ENCODE data around the gene CD59. TPM values are rescaled to one million over a fixed set of nuclear protein-coding genes. Genes with fewer than 3 reads are reported as not detected.

The CD59 gene
- total RNA-seq, 1 experiment from 2014 or later, result 170 TPM

DNA sequence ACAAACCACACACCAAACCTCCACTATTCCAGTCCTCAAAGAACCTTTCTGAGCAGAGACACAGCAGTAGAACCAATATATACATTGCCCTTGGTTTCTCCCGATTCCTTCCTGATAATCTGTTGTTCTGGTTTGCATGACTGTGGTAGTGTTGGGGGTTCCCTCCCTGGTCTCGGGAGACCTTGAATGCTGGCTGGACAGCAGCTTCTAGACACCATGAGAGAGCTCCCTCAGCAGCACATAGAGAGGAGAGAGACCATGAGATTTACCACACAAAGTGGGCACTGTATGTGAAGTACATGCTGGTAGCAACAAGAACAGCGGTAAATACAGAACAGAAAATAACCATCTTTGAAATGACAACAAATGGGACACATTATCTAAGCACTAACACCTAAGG lies 38.2 kb downstream of the CD59 start:
- DNase-seq, result no peak
- Histone ChIP-seq H3K9me2 (replicated peaks; ENCODE audit: low read length) (no peaks in the 10 kb centered on the region), H3K4me1 (ENCODE audit: insufficient read depth, low read length) (peaks cover 48% of the 10 kb centered on the region), H3K4me2 (ENCODE audit: low read length) (no peak overlapping the region), H4K20me1 (ENCODE audit: low read length) (no peaks in the 10 kb centered on the region), H3K9ac (ENCODE audit: low read length) (no peak overlapping the region), H3K36me3 (ENCODE audit: low read depth, low read length) (no peaks in the 10 kb centered on the region), H3K27ac (ENCODE audit: low read length) (no peak overlapping the region), H3F3A (ENCODE audit: low read length, unreplicated experiment) (peaks cover 6% of the 10 kb centered on the region), H3K4me3 (ENCODE audit: low read length) (no peak overlapping the region), H3K79me2 (ENCODE audit: low read length) (no peaks in the 10 kb centered on the region), H3K27me3 (ENCODE audit: low read length) (no peaks in the 10 kb centered on the region), H2AFZ (ENCODE audit: low read length) (no peak overlapping the region), H3K9me3 (ENCODE audit: low read length) (no peaks in the 10 kb centered on the region)
- BruUV-seq (replicated peaks), result no TSS peak
- intact Hi-C loops (cut with micrococcal nuclease), result loop anchor here (10.0 kb wide), 1 partner anchor 107 kb away; no protein-coding TSS in a partner anchor
- no peak for TF ChIP-seq EZH2phosphoT487 (IDR thresholded peaks at IDR 0.05; ENCODE audit: borderline replicate concordance, low read length)
- TF ChIP-seq, protein P1, sequence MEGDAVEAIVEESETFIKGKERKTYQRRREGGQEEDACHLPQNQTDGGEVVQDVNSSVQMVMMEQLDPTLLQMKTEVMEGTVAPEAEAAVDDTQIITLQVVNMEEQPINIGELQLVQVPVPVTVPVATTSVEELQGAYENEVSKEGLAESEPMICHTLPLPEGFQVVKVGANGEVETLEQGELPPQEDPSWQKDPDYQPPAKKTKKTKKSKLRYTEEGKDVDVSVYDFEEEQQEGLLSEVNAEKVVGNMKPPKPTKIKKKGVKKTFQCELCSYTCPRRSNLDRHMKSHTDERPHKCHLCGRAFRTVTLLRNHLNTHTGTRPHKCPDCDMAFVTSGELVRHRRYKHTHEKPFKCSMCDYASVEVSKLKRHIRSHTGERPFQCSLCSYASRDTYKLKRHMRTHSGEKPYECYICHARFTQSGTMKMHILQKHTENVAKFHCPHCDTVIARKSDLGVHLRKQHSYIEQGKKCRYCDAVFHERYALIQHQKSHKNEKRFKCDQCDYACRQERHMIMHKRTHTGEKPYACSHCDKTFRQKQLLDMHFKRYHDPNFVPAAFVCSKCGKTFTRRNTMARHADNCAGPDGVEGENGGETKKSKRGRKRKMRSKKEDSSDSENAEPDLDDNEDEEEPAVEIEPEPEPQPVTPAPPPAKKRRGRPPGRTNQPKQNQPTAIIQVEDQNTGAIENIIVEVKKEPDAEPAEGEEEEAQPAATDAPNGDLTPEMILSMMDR (conservative IDR thresholded peaks at IDR 0.05; ENCODE audit: low read depth, low read length), result no peak
- ChIA-PET POLR2A (ENCODE audit: unreplicated experiment) (no interaction called here), CTCF (no interaction called here)
- ATAC-seq, result no peak

DNA sequence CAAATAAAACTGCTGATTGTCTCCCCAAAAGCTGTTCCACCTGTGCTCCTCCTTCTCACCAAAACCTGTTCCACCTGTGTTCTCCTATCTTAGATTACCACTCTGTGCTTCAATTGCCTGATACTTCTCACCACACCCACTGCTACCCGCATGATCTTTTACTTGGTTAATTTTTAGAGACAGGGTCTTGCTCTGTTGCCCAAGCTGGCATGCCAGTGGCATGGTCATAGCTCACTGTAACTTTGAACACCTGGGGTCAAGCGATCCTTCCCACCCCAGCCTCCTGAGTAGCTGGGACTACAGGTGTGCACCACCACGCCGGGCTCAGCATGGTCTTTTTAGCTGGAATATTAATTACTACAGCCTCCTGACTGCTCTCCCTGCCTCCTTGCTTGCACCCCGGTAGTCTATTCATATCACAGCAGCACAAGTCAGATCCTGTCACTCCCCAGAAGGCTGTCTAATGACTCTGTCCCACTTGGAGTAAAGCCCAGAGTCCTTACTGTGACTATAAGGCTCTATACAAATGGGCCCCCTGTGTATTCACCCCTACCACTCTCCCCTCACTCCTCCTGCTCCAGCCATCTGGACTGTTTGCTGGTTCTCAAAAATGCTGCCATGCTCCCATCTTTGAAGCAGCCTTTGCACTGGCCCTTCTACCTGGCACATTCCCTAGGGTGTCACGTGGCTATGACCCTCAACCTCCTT lies 39.1 kb downstream of the CD59 start:
- H3K9me3 ChIP-seq (ENCODE audit: low read length), result no peaks in the 10 kb centered on the region
- no peak overlapping the region for H3K4me3 ChIP-seq (ENCODE audit: low read length)
- H3F3A ChIP-seq (ENCODE audit: low read length, unreplicated experiment), result no peaks in the 10 kb centered on the region
- no peaks in the 10 kb centered on the region for H3K9me2 ChIP-seq (replicated peaks; ENCODE audit: low read length)
- H3K27ac ChIP-seq (ENCODE audit: low read length), result no peak overlapping the region; the same call in 1 of the 2 replicates
- H3K79me2 ChIP-seq (ENCODE audit: low read length), result no peaks in the 10 kb centered on the region
- H4K20me1 ChIP-seq (ENCODE audit: low read length), result no peaks in the 10 kb centered on the region
- no peaks in the 10 kb centered on the region for H3K36me3 ChIP-seq (ENCODE audit: low read depth, low read length)
- intact Hi-C loops (cut with micrococcal nuclease), result loop anchor here (10.0 kb wide), 1 partner anchor 108 kb away; no protein-coding TSS in a partner anchor
- no TSS peak for BruUV-seq (replicated peaks)
- no peak overlapping the region for H2AFZ ChIP-seq (ENCODE audit: low read length)
- ChIA-PET CTCF (no interaction called here), POLR2A (ENCODE audit: unreplicated experiment) (no interaction called here)
- H3K4me1 ChIP-seq (ENCODE audit: insufficient read depth, low read length), result peaks cover 48% of the 10 kb centered on the region
- DNase-seq (peak; percentile 14), ATAC-seq (no peak)
- TF ChIP-seq EZH2phosphoT487 (IDR thresholded peaks at IDR 0.05; ENCODE audit: borderline replicate concordance, low read length), result no peak
- no peak for TF ChIP-seq EZH2 (IDR thresholded peaks at IDR 0.05; ENCODE audit: low read length, unreplicated experiment)
- TF ChIP-seq, protein P1 (conservative IDR thresholded peaks at IDR 0.05; ENCODE audit: low read depth, low read length), result no peak
- H3K4me2 ChIP-seq (ENCODE audit: low read length), result no peak overlapping the region
- H3K9ac ChIP-seq (ENCODE audit: low read length), result no peak overlapping the region
- H3K27me3 ChIP-seq (ENCODE audit: low read length), result no peaks in the 10 kb centered on the region

DNA sequence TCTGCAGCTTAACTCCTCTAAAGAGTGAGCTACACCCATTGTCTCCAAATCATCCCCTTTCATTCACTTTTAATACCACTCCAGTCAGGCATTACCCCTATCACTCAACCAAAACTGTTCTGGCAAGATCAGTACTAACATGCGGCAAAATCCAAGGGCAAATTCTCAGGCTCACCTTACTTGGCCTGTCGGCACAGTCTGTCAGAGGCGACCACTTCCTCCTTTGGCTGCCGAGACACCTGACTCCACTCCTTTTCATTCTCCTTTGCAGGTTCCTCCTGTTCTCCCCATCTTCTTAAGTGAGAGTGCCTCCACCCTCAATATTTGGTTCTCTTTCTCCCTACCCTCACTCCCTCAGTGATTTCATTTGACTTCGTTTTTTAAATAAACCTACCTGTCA lies 39.8 kb downstream of the CD59 start:
- H3K4me2 ChIP-seq (ENCODE audit: low read length), result no peak overlapping the region
- peaks cover 48% of the 10 kb centered on the region for H3K4me1 ChIP-seq (ENCODE audit: insufficient read depth, low read length)
- H3K9me2 ChIP-seq (replicated peaks; ENCODE audit: low read length), result no peaks in the 10 kb centered on the region
- H3K9me3 ChIP-seq (ENCODE audit: low read length), result no peaks in the 10 kb centered on the region
- no peaks in the 10 kb centered on the region for H3K27me3 ChIP-seq (ENCODE audit: low read length)
- TF ChIP-seq EZH2phosphoT487 (IDR thresholded peaks at IDR 0.05; ENCODE audit: borderline replicate concordance, low read length), result no peak
- TF ChIP-seq, protein P1 (conservative IDR thresholded peaks at IDR 0.05; ENCODE audit: low read depth, low read length), result no peak
- no peak for TF ChIP-seq EZH2 (IDR thresholded peaks at IDR 0.05; ENCODE audit: low read length, unreplicated experiment)
- POLR2A ChIA-PET (ENCODE audit: unreplicated experiment), result interaction anchor here (0.7 kb wide), 1 partner anchor 535 kb away, joined by 3 read pairs; the partner anchor contains the start of gene CSTF3
- H4K20me1 ChIP-seq (ENCODE audit: low read length), result no peaks in the 10 kb centered on the region
- H3K4me3 ChIP-seq (ENCODE audit: low read length), result no peak overlapping the region
- H3K79me2 ChIP-seq (ENCODE audit: low read length), result no peaks in the 10 kb centered on the region
- BruUV-seq (replicated peaks), result no TSS peak
- CTCF ChIA-PET, result no interaction called here
- intact Hi-C loops (cut with micrococcal nuclease), result loop anchor here (10.0 kb wide), 1 partner anchor 108 kb away; no protein-coding TSS in a partner anchor
- H3K9ac ChIP-seq (ENCODE audit: low read length), result no peak overlapping the region
- no peak overlapping the region for H3K27ac ChIP-seq (ENCODE audit: low read length)
- H3K36me3 ChIP-seq (ENCODE audit: low read depth, low read length), result no peaks in the 10 kb centered on the region
- ATAC-seq (no peak), DNase-seq (no peak)
- no peak overlapping the region for H2AFZ ChIP-seq (ENCODE audit: low read length)
- peaks cover 5% of the 10 kb centered on the region for H3F3A ChIP-seq (ENCODE audit: low read length, unreplicated experiment)

Measured in PC-3 (cell line).